SK-N-SH treated with all-trans-retinoic acid at 6 μM for 48 hours (cell line): Measurements from ENCODE around the gene CNGA4.
"Not testable (repeated sequence)": the region's sequence is repeated elsewhere in the genome, so short reads cannot be mapped to it uniquely, and the experiment has no call there.

ENCODE experiments used
- ATAC-seq: fragments of 200-7000 bp; cut with Tn5 transposase; 3 replicates; pipeline ENCODE4 v1.9.1; 2020; ENCODE audit warnings: mild to moderate bottlenecking, moderate library complexity
- ARNTL ChIP-seq: fragments of 450-650 bp; formaldehyde crosslinking; IDR thresholded peaks from 2 replicates; pipeline ENCODE4 v1.5.0; 2020; ENCODE audit warnings: low read depth, mild to moderate bottlenecking, moderate library complexity, borderline replicate concordance
- CREB5 ChIP-seq: fragments of 250-450 bp; sonication (Bioruptor Pico); IDR thresholded peaks from 2 replicates; pipeline ENCODE4 v1.5.1; 2020; ENCODE audit warnings: low read depth, mild to moderate bottlenecking, moderate library complexity
- CSDC2 ChIP-seq: fragments of 250-450 bp; sonication (Bioruptor Pico); IDR thresholded peaks from 2 replicates; pipeline ENCODE4 v1.5.0; 2020; ENCODE audit warnings: mild to moderate bottlenecking, moderate library complexity
- CSRNP3 ChIP-seq: fragments of 250-450 bp; sonication (Bioruptor Pico); IDR thresholded peaks from 2 replicates; pipeline ENCODE4 v1.5.1; 2021; ENCODE audit warnings: mild to moderate bottlenecking, moderate library complexity
- ESRRG ChIP-seq: fragments of 250-450 bp; sonication (Bioruptor Pico); IDR thresholded peaks from 2 replicates; pipeline ENCODE4 v1.6.1; 2021; ENCODE audit warnings: mild to moderate bottlenecking
- GLIS3 ChIP-seq: fragments of 250-450 bp; sonication (Bioruptor Pico); IDR thresholded peaks from 2 replicates; pipeline ENCODE4 v1.5.0; 2020; ENCODE audit warnings: mild to moderate bottlenecking, moderate library complexity
- ISL1 ChIP-seq: fragments of 250-450 bp; sonication (Bioruptor Pico); IDR thresholded peaks from 2 replicates; pipeline ENCODE4 v2.1.2; 2022; ENCODE audit warnings: mild to moderate bottlenecking, moderate library complexity
- PATZ1 ChIP-seq: fragments of 250-450 bp; sonication (Bioruptor Pico); IDR thresholded peaks from 2 replicates; pipeline ENCODE4 v1.8.0; 2020; ENCODE audit warnings: mild to moderate bottlenecking, moderate library complexity, borderline replicate concordance
- PPARA ChIP-seq: fragments of 250-450 bp; sonication (Bioruptor Pico); IDR thresholded peaks from 2 replicates; pipeline ENCODE4 v1.5.0; 2020; ENCODE audit warnings: mild to moderate bottlenecking, borderline replicate concordance
- SNAI2 ChIP-seq: fragments of 250-450 bp; sonication (Bioruptor Pico); IDR thresholded peaks from 2 replicates; pipeline ENCODE4 v1.5.0; 2020; ENCODE audit warnings: mild to moderate bottlenecking, moderate library complexity
- TCF4 ChIP-seq: fragments of 250-450 bp; sonication (Bioruptor Pico); IDR thresholded peaks from 2 replicates; pipeline ENCODE4 v1.8.0; 2021; ENCODE audit warnings: mild to moderate bottlenecking, moderate library complexity, borderline replicate concordance
- TOX ChIP-seq: fragments of 250-450 bp; sonication (Bioruptor Pico); IDR thresholded peaks from 2 replicates; pipeline ENCODE4 v1.8.0; 2021; ENCODE audit warnings: mild to moderate bottlenecking, moderate library complexity, borderline replicate concordance
- ZC3H10 ChIP-seq: fragments of 250-450 bp; sonication (Bioruptor Pico); IDR thresholded peaks from 2 replicates; pipeline ENCODE4 v1.5.1; 2021; ENCODE audit warnings: mild to moderate bottlenecking, moderate library complexity
- ZFP30 ChIP-seq: fragments of 450-650 bp; formaldehyde crosslinking; IDR thresholded peaks from 2 replicates; pipeline ENCODE4 v1.5.0; 2022; ENCODE audit warnings: mild to moderate bottlenecking, moderate library complexity
- ZNF565 ChIP-seq: fragments of 450-650 bp; formaldehyde crosslinking; conservative IDR thresholded peaks from 2 replicates; pipeline ENCODE4 v1.5.0; 2020; ENCODE audit warnings: low read depth, mild to moderate bottlenecking, moderate library complexity
- ZNF70 ChIP-seq: fragments of 450-650 bp; formaldehyde crosslinking; IDR thresholded peaks from 2 replicates; pipeline ENCODE4 v1.5.0; 2020; ENCODE audit warnings: mild to moderate bottlenecking, moderate library complexity
- ZNF8 ChIP-seq: fragments of 450-650 bp; formaldehyde crosslinking; IDR thresholded peaks from 2 replicates; pipeline ENCODE4 v1.5.0; 2020; ENCODE audit warnings: mild to moderate bottlenecking, moderate library complexity
- TF ChIP-seq, protein P1 (sequence below): fragments of 250-450 bp; sonication (Bioruptor Pico); IDR thresholded peaks from 2 replicates; pipeline ENCODE4 v1.5.0; 2020; ENCODE audit warnings: mild to moderate bottlenecking, moderate library complexity

Gene CNGA4

GRCh38 chr11:6240781-6241180, 1.9 kb downstream of the CNGA4 start:
- TF ChIP-seq ZNF70 (CRISPR knock-in tag): no peak
- no peak for TF ChIP-seq ESRRG (CRISPR knock-in tag)
- TF ChIP-seq PPARA (CRISPR knock-in tag): no peak
- no peak for TF ChIP-seq ARNTL
- ATAC-seq: no peak

DNA sequence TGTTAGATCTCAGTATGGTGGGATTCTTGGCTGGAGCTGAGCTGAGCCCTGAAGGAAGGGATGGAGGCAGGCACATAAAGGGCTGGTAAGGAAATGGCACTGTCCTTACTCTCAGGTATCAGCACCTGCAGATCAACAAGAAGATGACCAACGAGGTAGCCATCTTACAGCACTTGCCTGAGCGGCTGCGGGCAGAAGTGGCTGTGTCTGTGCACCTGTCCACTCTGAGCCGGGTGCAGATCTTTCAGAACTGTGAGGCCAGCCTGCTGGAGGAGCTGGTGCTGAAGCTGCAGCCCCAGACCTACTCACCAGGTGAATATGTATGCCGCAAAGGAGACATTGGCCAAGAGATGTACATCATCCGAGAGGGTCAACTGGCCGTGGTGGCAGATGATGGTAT, 2.4 kb downstream of the CNGA4 start:
- TF ChIP-seq PPARA (CRISPR knock-in tag) (no peak), GLIS3 (CRISPR knock-in tag) (no peak), ZC3H10 (CRISPR knock-in tag) (no peak), TOX (CRISPR knock-in tag) (no peak), CSRNP3 (CRISPR knock-in tag) (no peak), CREB5 (CRISPR knock-in tag) (no peak), ARNTL (no peak), CSDC2 (CRISPR knock-in tag) (no peak), TCF4 (no peak)
- TF ChIP-seq, all 23 proteins: peak for 0

DNA sequence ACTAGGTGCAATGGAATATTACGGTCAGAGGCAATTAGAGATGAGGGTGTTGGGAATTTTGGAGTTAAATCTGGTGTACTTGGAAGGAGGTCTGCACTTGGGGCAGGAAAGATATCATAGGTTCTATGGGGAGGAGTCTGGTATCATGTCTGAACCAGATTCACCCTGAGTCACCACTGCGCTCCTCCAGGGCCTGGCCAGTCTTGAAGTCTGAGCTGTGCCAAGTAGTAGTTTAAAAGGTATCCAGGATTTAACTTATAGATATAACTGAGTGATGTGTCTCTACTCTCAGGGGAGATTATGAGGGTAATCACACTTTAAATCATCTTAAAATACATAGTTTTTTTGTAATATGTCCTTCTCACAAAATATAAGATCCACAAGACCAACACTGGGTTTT, 6.6 kb downstream of the CNGA4 start:
- TF ChIP-seq ESRRG (CRISPR knock-in tag) (no peak), ZFP30 (CRISPR knock-in tag) (no peak), ZC3H10 (CRISPR knock-in tag) (no peak), ZNF565 (CRISPR knock-in tag) (no peak), SNAI2 (CRISPR knock-in tag) (no peak), ISL1 (CRISPR knock-in tag) (no peak)
- TF ChIP-seq, protein P1, sequence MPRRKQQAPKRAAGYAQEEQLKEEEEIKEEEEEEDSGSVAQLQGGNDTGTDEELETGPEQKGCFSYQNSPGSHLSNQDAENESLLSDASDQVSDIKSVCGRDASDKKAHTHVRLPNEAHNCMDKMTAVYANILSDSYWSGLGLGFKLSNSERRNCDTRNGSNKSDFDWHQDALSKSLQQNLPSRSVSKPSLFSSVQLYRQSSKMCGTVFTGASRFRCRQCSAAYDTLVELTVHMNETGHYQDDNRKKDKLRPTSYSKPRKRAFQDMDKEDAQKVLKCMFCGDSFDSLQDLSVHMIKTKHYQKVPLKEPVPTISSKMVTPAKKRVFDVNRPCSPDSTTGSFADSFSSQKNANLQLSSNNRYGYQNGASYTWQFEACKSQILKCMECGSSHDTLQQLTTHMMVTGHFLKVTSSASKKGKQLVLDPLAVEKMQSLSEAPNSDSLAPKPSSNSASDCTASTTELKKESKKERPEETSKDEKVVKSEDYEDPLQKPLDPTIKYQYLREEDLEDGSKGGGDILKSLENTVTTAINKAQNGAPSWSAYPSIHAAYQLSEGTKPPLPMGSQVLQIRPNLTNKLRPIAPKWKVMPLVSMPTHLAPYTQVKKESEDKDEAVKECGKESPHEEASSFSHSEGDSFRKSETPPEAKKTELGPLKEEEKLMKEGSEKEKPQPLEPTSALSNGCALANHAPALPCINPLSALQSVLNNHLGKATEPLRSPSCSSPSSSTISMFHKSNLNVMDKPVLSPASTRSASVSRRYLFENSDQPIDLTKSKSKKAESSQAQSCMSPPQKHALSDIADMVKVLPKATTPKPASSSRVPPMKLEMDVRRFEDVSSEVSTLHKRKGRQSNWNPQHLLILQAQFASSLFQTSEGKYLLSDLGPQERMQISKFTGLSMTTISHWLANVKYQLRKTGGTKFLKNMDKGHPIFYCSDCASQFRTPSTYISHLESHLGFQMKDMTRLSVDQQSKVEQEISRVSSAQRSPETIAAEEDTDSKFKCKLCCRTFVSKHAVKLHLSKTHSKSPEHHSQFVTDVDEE (CRISPR knock-in tag): no peak
- no peak for ATAC-seq

More for the DNA sequence above, 2.4 kb downstream of the CNGA4 start:
- no peak for ATAC-seq

DNA sequence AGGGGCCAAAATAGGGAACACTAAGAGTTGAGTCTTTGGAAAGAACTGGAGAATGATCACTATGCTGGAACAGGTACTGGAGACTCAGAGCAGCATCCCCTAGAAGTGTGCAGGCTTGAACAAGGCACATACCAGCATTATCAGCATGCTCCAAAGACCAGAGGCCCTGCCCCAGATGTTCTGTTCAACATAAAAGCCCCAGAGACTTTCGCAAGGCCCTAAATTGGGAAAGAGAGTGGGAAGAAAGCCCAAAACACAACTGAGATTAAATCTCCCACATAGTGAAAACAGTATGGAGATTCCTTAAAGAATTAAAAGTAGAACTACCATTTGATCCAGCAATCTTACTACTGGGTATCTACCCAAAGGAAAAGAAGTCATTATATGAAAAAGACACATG, 9.4 kb downstream of the CNGA4 start:
- TF ChIP-seq CSRNP3 (CRISPR knock-in tag) (no peak), PATZ1 (CRISPR knock-in tag) (no peak), ZNF70 (CRISPR knock-in tag) (no peak)
- ATAC-seq: no peak

DNA sequence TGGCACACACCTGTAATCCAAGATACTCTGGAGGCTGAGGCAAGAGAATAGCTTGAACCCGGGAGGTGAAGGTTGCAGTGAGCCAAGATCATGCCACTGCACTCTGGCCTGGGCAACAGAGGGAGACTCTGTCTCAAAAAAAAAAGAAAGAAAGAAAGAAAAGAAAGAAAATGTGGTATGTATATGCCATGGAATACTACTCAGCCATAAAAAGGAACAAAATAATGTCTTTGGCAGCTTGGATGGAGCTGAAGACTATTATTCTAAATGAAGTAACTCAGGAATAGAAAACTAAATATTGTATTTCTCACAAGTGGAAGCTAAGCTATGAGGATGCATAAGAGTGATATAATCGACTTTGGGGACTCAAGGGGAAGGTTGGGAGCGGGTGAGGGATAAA, 10.0 kb downstream of the CNGA4 start:
- peak; percentile 52 for TF ChIP-seq ZNF8
- TF ChIP-seq, all 23 proteins: peak for 1; not testable (repeated sequence) for 22
- not testable (repeated sequence) for ATAC-seq
